Keratinocyte (primary cell): Measurements from ENCODE around the gene CCDC15. TPM values are rescaled to one million over a fixed set of nuclear protein-coding genes. Genes with fewer than 3 reads are reported as not detected.

ENCODE experiments used
- DNase-seq: peaks from one replicate; pipeline ENCODE4 v3.0.0-alpha.2; 2011; ENCODE audit warnings: low read depth, missing footprints, low spot score
- FAIRE-seq: peaks from 2 replicates; lab custom pipeline; 2011; peaks lifted over from hg19 to GRCh38; lab: Jason Lieb, UNC
- H2AFZ ChIP-seq: 2 replicates; pipeline ENCODE4 v1.6.0; 2012; ENCODE audit warnings: low read length, control low read depth, inconsistent platforms; ENCODE audit not compliant: control insufficient read depth
- H3K27ac ChIP-seq: 2 replicates; pipeline ENCODE4 v1.5.1; 2011; ENCODE audit warnings: low read length; ENCODE audit not compliant: control insufficient read depth, insufficient read depth
- H3K27me3 ChIP-seq: 3 replicates; pipeline ENCODE4 v1.6.0; 2011; ENCODE audit warnings: low read length; ENCODE audit not compliant: control insufficient read depth, insufficient read depth; ENCODE audit errors: extremely low read depth
- H3K36me3 ChIP-seq, 2 experiments: 2 replicates in 1 of 2; 3 replicates in 1 of 2; pipeline ENCODE4 v1.5.1; 2011; ENCODE audit warnings: low read length in 2 of 2, mild to moderate bottlenecking in 1 of 2; ENCODE audit not compliant: control insufficient read depth in 2 of 2, insufficient read depth in 2 of 2; ENCODE audit errors: extremely low read depth in 1 of 2
- H3K4me1 ChIP-seq: 3 replicates; pipeline ENCODE4 v1.5.1; 2011; ENCODE audit warnings: low read length; ENCODE audit not compliant: control insufficient read depth, insufficient read depth; ENCODE audit errors: extremely low read depth
- H3K4me2 ChIP-seq: 3 replicates; pipeline ENCODE4 v1.6.0; 2011; ENCODE audit warnings: low read depth, low read length; ENCODE audit not compliant: control insufficient read depth, insufficient read depth; ENCODE audit errors: extremely low read depth
- H3K4me3 ChIP-seq, 3 experiments: fragments of 200-600 bp in 1 of 3; sonication (generic) in 1 of 3; 2 replicates in 2 of 3; 3 replicates in 1 of 3; pipeline ENCODE4 v1.5.1; 2011 to 2016; ENCODE audit warnings: low read length in 3 of 3, mild to moderate bottlenecking in 3 of 3, control low read depth in 2 of 3, inconsistent platforms in 1 of 3, low read depth in 1 of 3, mixed read lengths in 1 of 3, mixed run types in 1 of 3, moderate library complexity in 1 of 3; ENCODE audit not compliant: control insufficient read depth in 2 of 3, insufficient read depth in 2 of 3; ENCODE audit errors: extremely low read depth in 1 of 3
- H3K79me2 ChIP-seq: 2 replicates; pipeline ENCODE4 v1.6.0; 2012; ENCODE audit warnings: low read length; ENCODE audit not compliant: control insufficient read depth, insufficient read depth
- H3K9ac ChIP-seq: 3 replicates; pipeline ENCODE4 v1.6.0; 2011; ENCODE audit warnings: low read length; ENCODE audit not compliant: control insufficient read depth, insufficient read depth; ENCODE audit errors: extremely low read depth
- H3K9me1 ChIP-seq: 3 replicates; pipeline ENCODE4 v1.6.0; 2011; ENCODE audit warnings: low read length; ENCODE audit not compliant: control insufficient read depth, insufficient read depth; ENCODE audit errors: extremely low read depth
- H3K9me3 ChIP-seq: 2 replicates; pipeline ENCODE4 v1.5.1; 2012; ENCODE audit warnings: low read depth, low read length; ENCODE audit not compliant: control insufficient read depth
- H4K20me1 ChIP-seq: 3 replicates; pipeline ENCODE4 v1.6.0; 2011; ENCODE audit warnings: low read length; ENCODE audit not compliant: control insufficient read depth, insufficient read depth; ENCODE audit errors: extremely low read depth
- CTCF ChIP-seq, 3 experiments: IDR thresholded peaks in 1 of 3; conservative IDR thresholded peaks in 1 of 3; optimal IDR thresholded peaks in 1 of 3; 2 replicates in 2 of 3; 3 replicates in 1 of 3; pipeline versions ENCODE3 to v1.5.1; 2011; ENCODE audit warnings: low read length in 3 of 3, mild to moderate bottlenecking in 3 of 3, moderate library complexity in 2 of 3, control low read depth in 1 of 3, inconsistent platforms in 1 of 3; ENCODE audit not compliant: insufficient read depth in 2 of 3; ENCODE audit errors: extremely low read depth in 1 of 3
- EZH2 ChIP-seq: IDR thresholded peaks from one replicate; pipeline ENCODE4 v1.6.1; 2012; ENCODE audit warnings: inconsistent platforms, mild to moderate bottlenecking, low read length, moderate library complexity
- dilution Hi-C: fragments of 300-500 bp; cut with MboI; formaldehyde crosslinking; loops from one replicate; pipeline ENCODE4 v1.7.0; 2020; ENCODE audit warnings: low sequenced_read_pairs; ENCODE audit not compliant: extremely low pct_ligation_motif_present
- polyA minus RNA-seq, 3 experiments: library from RNA; depleted of rRNA, polyadenylated mRNA; stranded (reverse); fragments of >200 nt; gene quantifications; 1 replicate in 1 of 3; 2 replicates in 1 of 3; 3 replicates in 1 of 3; pipeline ENCODE4 v1.2.3, GENCODE V29; 2011
- polyA plus RNA-seq, 5 experiments: library from polyadenylated mRNA; depleted of rRNA in 3 of 5; stranded (reverse) in 3 of 5; stranded (forward) in 1 of 5; unstranded in 1 of 5; fragments of >200 nt; gene quantifications; 1 replicate in 1 of 5; 2 replicates in 3 of 5; 3 replicates in 1 of 5; pipeline versions ENCODE4 v1.2.1 to v1.2.3, GENCODE V29; 2011 to 2012; ENCODE audit warnings: missing spikeins in 2 of 5, low read depth in 1 of 5, low replicate concordance in 1 of 5

The CCDC15 gene
- polyA plus RNA-seq (0.77 to 2.0 TPM (median 1.4 TPM) in 3 replicates), polyA minus RNA-seq (0.33 to 3.3 TPM (median 0.66 TPM) in 3 replicates)
- 3.1 TPM for polyA plus RNA-seq (2011; ENCODE audit: low read depth)
- 0.43 and 0.79 TPM in 2 replicates for polyA plus RNA-seq (2011; cell fraction: cytosol; rRNA removed)
- 1.3 and 1.4 TPM in 2 replicates for polyA plus RNA-seq (2011; cell fraction: nucleus; rRNA removed)
- polyA plus RNA-seq (2012; ENCODE audit: low replicate concordance), result 0.86 and 1.2 TPM in 2 replicates
- polyA minus RNA-seq (2011; cell fraction: cytosol; rRNA and poly(A)+ RNA removed), result 0.96 TPM
- 2.0 and 2.8 TPM in 2 replicates for polyA minus RNA-seq (2011; cell fraction: nucleus; rRNA and poly(A)+ RNA removed)

- dilution Hi-C loops, result no loop called here
- peaks cover 9% of the 10 kb centered on the region for H3K4me1 ChIP-seq
- H3K4me3 ChIP-seq, result peak within 1 kb of the TSS; percentile 69 to 89 (median 76)
- DNase-seq (peak; percentile 59), FAIRE-seq (peak; percentile 70)
- peak within 1 kb of the TSS; percentile 81 for H3K27ac ChIP-seq
- H3K79me2 ChIP-seq, result no peaks in the 10 kb centered on the region
- no peak for TF ChIP-seq EZH2
- no peak for TF ChIP-seq CTCF (optimal IDR thresholded peaks at IDR 0.05 in 1 of 3, IDR thresholded peaks at IDR 0.05 in 1 of 3, conservative IDR thresholded peaks at IDR 0.05 in 1 of 3; ENCODE audit: extremely low read depth in 1 of 3, insufficient read depth in 2 of 3, low read length in 3 of 3)
- H3K27me3 ChIP-seq, result no peaks in the 10 kb centered on the region
- no peaks in the 10 kb centered on the region for H3K36me3 ChIP-seq
- H2AFZ ChIP-seq, result peak within 1 kb of the TSS; percentile 89
- no peaks in the 10 kb centered on the region for H3K9me3 ChIP-seq
- H4K20me1 ChIP-seq, result no peaks in the 10 kb centered on the region
- no peaks in the 10 kb centered on the region for H3K9me1 ChIP-seq
- H3K4me2 ChIP-seq, result peak within 1 kb of the TSS; percentile 97
- peak within 1 kb of the TSS; percentile 83 for H3K9ac ChIP-seq
These were observed at the start of gene CCDC15 for GRCh38 chr11:124953753-124954589. TSS of gene CCDC15 (plus strand) at chr11:124954202. CDS start at chr11:124954733, 531 bp downstream.

GRCh38 chr11:124915541-124916369 lies 38.2 kb upstream of the CCDC15 start:
- Histone ChIP-seq H3K4me2 (no peak overlapping the region), H3K4me1 (no peaks in the 10 kb centered on the region)

More at GRCh38 chr11:124915541-124916369, 38.2 kb upstream of the CCDC15 start:
- TF ChIP-seq EZH2, result no peak
- peak in 1 of 3 experiments; percentile 23 for TF ChIP-seq CTCF (optimal IDR thresholded peaks at IDR 0.05 in 1 of 3, IDR thresholded peaks at IDR 0.05 in 1 of 3, conservative IDR thresholded peaks at IDR 0.05 in 1 of 3; ENCODE audit: extremely low read depth in 1 of 3, insufficient read depth in 2 of 3, low read length in 3 of 3)
- Histone ChIP-seq H3K79me2 (no peaks in the 10 kb centered on the region), H3K9me3 (no peaks in the 10 kb centered on the region), H3K27ac (no peak overlapping the region), H3K36me3 (no peaks in the 10 kb centered on the region), H3K4me3 (no peak overlapping the region), H3K27me3 (peaks cover 1% of the 10 kb centered on the region), H4K20me1 (no peaks in the 10 kb centered on the region), H2AFZ (no peak overlapping the region), H3K9me1 (no peaks in the 10 kb centered on the region), H3K9ac (no peak overlapping the region)
- dilution Hi-C loops, result no loop called here
- DNase-seq (no peak), FAIRE-seq (no peak)
